ENCODE results near the gene HSD17B3. TPM values are rescaled to one million over a fixed set of nuclear protein-coding genes. Genes with fewer than 3 reads are reported as not detected.
"Not testable (repeated sequence)": the region's sequence is repeated elsewhere in the genome, so short reads cannot be mapped to it uniquely, and the experiment has no call there.

The HSD17B3 gene
- total RNA-seq = not detected in 2 replicates

DNA sequence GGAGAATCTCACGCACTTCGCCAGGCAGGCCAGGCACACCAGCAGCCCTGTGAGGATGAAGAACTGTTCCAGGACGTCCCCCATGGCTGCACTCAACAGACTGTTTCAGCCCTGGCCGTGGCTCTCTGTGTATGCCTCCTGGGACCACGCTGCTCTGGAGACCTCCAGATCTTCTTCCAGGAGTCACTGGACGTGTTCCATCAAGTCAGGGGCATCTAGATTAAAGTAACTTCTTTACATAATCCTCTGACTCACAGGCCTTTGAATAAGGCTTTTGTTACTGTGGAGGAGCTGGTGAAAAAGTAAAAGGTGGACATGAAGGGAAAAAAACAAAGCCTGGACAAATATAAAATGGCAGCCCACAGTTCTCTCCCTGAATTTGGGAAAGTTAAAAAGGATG is at the start of gene HSD17B3:
Gene HSD17B3 (minus strand): TSS at position 156 of the 400 bp plus-strand sequence. CDS start 72 bp downstream, at position 84.
- no peak for DNase-seq (ENCODE audit: low read depth in 2 of 2)

DNA sequence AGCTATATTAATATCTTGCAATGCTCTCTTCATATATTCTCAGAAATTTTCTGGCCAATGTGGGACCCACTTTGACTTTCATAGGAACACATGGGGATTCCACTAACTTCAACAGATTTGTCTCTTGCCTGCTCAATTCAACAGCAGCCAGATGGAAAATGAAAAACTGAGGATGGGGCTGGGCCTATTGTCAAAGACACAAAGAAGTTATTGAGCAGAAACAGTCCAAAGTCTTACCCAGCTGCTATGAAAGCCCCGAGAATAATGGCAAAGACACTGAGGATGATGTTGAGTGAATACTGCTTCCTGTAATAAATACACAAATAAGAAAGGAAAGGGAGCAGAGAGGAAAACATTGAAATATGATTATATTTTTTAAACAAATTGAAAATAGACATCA is 48.9 kb upstream of the HSD17B3 start:
- no peak for DNase-seq (ENCODE audit: low read depth in 2 of 2)

DNA sequence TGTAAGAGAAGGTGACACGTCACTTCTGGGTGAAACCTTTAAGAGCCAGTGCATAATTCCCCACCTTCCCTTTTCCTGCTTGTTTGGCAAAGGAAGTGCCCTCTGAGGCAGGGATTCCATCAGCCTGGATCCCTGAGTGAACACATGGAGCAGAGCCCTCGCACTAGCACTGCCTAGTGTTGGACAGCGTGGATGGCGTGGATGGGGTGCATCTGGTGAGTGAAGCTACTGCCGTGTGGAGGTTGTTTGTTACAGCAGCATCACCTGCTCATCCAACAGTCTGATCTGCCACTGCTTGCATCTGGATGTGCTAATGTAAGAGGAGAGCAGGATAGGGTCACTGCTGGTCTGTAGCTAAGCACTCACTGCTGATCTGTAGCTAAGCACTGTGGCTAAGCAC is 46.3 kb upstream of the HSD17B3 start:
- no peak for DNase-seq (ENCODE audit: low read depth in 2 of 2)

DNA sequence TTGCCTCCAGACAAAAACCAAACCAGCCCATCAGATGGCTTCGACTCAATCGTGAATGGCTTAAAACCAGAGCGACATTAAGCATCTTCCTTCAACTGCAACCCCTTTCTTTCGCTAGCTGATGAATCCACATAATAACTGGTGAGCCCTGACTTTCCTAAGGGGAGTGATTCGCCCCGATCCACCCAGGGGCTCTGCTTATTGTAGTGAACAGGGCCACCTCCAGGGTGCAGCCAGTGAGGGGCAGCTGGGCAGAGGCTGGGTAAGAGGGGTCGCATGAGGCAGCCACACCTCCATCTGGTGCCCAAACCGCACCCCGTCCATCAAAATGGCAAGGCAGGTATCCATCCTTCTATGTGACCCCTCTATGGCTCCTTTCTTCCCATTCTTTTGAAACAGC is 43.6 kb upstream of the HSD17B3 start:
- DNase-seq (ENCODE audit: low read depth in 2 of 2) = no peak

DNA sequence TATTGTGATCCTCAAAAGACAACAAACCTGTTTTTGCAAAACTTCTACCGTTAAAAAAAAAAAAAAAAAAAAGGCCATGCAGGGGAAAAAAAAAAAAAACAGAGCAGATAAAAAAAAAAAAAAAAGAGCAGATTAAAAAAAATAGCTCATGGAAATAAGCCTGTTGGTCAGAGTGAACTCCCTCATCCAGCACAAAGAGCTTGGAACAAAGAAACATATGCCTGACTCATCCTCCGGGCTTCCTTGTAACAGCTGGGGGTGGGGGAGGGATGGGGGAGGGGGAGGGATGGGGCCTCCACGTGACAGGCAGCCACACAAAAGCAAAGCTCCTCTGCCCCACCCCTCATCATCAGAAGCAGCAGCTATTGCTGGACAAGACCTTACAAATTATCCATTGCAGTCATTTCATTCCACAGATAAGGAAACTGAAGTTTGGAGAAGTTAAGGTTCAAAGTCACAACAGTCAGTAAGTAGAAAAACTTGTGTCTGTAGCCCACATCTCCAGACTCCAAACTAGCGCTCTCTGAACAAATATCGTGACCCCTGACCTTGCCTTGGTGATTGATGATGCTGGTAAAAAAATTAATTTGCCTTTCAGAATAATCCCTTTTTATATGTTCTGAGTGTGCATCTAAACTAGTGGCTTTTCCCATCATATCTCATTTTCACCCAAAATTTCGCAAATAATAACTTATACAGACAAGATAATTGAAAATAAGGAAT is 42.6 kb upstream of the HSD17B3 start:
- DNase-seq (ENCODE audit: low read depth in 2 of 2) = peak; percentile 96 to 97

DNA sequence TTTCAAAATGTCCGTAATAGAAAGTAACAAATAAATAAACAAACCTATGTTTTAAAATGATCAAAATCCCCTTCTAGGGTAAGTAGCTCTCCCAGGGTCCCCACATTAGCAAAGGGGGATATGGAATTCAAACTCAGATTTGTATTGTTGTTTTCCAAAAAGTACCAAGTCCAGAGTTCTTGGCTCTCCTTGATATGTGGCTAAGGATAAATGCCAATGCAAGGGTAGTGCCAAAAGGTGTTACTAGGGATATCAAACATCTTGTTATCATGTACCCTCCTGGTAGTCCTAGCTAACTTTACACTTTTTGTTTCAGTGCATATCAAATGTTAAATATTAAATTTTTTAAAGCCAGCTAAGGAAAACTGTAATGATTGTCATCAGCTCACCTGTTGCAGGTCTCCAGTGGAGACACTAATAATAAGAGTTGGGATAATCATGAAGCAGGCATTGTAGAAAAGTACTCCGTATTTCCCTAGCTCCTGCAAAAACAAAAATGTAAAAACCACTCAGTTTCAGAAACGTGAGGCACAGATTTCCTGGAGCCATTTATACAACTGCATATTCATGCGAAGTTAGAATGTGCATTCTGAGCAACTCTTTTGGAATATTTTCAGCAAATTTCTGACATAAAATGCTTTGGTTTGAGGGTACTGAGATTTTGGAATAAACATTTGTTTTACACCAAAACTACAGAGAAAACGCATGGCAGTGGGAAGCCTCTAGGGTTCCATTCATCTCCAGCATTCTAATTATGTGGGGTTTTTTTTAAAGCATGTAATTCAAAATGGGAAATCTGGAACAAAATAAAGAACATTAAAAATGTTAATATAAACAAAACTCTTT is 41.8 kb upstream of the HSD17B3 start:
- no peak for DNase-seq (ENCODE audit: low read depth in 2 of 2)

DNA sequence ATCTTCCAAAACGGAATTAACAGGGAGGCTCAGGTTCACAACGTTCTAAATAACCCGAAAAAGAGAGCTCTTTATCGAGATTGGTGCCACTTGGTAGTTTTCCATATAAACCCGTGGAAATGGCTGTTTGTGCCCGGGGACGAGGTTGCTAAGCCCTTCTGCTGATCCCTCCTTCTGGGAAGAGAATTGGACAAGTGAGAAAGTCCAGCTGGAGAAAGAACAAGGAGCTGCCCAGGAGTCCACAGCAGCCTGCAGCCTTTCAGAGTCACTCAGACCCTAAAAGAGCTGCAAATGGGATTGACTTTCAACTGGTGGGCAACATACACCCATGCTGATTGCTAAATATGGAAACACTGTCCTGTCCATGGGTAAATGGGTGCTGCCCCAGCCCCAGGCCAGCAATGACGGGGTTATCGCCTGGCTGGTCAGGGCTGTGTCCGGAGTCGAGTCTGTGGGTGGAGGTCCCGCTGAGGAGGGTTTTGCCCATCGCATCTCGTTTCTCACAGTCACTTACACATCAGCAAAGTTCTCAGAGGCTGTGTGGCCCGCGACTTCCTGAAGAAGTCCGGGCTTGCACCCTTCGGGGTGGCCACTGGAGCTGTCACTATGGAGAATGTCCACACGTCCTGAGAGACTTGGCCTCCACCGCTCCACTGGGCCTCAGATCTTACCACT is 40.7 kb upstream of the HSD17B3 start:
- no peak for DNase-seq (ENCODE audit: low read depth in 2 of 2)

DNA sequence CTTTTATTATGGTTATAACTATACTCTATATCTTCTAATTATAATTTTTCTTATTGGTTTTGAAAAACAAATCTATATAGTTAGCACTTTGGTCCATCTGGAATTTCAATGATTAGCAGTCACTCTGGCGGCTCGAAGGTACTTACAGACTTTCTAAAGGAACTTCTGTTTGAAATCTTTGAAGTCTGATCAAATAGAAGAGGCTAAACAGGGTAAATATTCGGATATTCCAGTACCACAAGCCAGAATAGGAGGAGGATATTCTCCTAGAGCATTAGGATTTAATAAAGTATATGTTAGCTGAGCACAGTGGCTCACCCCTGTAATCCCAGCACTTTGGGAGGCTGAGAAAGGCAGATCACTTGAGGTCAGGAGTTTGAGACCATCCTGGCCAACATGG is 38.7 kb upstream of the HSD17B3 start:
- DNase-seq (ENCODE audit: low read depth in 2 of 2) = no peak

DNA sequence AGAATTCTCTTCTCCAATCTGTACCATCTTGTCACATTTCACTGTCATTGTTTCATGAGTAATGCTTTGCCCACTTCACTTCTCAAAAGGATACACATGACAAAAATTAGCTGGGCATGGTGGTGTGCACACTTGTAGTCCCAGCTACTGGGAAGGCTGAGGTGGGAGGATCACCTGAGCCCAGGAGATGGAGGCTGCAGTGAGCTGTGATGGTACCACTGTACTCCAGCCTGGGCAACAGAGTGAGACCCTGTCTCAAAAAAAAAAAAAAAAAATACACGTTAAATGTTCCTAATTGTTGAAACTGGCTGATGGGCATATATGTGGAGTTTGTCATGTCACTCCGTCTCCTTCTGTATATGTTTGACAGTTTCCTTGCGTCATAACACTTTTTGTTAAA is 36.3 kb upstream of the HSD17B3 start:
- DNase-seq (ENCODE audit: low read depth in 2 of 2) = no peak

DNA sequence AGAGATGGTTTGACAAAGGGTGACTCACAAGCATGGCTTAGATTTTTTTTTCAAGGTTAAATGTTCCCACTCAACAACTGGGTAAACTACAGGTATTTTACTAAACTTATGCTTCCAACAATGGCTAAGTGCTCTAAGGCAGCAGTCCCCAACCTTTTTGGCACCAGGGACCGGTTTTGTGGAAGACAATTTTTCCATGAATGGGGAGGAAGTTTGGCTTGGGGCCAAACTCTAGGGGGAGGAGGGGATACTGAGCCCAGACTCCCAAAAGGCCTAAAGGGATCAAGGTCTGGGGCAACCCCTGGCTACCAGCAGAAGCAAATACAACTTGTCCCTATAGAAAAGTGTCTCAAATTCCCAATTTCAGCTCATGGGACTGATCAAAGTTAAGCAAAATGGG is 32.0 kb upstream of the HSD17B3 start:
- no peak for DNase-seq (ENCODE audit: low read depth in 2 of 2)

DNA sequence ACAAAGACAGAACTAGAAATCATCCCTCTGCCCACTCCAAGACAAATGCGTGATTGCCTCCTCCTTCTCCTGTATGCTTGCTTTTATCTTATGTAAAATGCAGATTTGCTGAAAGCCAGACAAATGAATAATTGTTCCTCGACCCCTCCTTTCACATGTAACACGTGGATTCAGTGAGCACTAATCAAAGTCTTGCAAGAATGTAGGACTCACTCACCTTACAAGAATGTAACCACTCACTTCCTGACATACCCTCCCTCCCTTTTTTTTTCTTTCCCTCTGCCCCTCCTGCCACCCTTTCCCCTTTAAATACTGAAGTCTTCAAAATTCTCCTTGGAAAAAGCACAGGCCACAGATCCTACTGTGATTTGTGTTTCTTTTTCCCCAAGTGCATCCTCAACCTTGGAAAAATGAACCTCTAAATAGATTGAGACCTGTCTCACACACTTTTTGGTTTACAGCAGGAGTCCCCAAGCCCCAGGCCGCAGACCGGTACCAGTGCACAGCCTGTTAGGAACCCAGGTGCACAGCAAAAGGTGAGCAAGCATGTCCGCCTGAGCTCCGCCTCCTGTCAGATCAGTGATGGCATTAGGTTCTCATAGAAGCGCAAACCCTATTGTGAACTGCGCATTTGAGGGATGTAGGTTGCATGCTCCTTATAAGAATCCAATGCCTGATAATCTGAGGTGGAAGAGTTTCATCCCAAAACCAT is 29.4 kb upstream of the HSD17B3 start:
- peak in 1 of 2 donors; percentile 7 for DNase-seq (ENCODE audit: low read depth in 2 of 2)

DNA sequence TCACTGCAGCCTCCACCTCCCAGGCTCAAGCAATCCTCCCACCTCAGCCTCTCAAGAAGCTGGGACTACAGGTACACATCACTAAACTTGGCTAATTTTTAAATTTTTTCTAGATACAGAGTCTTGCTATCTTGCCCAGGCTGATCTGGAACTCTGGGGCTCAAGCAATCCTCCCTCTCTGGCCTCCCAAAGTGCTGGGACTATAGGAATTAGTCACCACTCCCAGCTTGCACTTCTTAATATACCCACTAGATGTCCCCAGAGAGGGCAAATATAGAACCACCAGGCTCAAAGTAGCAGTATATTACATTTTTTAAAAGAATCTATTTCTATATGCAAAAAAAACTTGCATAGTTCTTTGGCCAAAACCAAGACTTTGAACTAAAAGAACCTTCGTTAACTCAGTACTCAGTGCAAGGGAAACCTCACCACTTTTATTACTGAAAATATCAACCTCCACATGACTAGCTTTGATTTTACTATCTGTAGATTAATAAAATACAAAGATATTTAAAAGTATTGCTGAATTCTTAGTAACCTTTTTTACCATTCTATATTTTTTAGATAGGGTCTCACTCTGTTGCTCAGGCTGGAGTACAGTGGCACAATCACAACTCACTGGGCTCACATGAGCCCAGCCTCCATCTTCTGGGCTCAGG is 25.8 kb upstream of the HSD17B3 start:
- peak; percentile 43 to 63 for DNase-seq (ENCODE audit: low read depth in 2 of 2)

DNA sequence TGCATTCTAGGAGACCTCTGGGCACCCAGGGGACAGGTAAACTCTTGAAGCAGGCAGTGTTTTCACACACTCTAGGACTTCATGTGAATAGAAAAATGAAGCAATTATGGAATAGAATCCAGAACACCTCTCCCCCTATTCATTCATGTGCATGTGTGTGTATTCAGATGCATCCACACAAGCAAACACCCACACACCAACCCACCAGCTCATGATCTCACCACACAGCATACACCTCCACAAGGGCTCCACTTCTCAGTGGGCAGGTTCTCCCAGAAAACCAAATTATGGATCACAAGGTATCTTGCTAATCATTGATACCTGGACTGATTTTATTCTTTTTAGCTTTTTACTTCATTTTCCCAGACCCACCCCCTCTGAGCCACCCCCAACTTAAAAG is 21.2 kb upstream of the HSD17B3 start:
- DNase-seq (ENCODE audit: low read depth in 2 of 2) = no peak

DNA sequence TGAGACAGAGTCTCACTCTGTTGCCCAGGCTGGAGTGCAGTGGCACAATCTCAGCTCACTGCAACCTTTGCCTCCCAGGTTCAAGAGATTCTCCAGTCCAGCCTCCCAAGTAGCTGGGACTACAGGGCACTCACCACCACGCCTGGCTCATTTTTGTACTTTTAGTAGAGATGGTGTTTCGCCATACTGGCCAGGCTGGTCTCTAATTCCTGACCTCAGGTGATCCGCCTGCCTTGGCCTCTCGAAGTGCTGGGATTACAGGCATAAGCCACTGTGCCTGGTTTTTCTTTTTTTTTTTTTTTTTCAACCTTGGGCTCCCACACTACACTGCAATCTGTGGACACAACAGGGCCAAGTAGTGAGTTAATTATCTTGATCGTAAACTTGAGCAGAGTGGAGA is 20.8 kb upstream of the HSD17B3 start:
- DNase-seq (ENCODE audit: low read depth in 2 of 2) = not testable (repeated sequence)

DNA sequence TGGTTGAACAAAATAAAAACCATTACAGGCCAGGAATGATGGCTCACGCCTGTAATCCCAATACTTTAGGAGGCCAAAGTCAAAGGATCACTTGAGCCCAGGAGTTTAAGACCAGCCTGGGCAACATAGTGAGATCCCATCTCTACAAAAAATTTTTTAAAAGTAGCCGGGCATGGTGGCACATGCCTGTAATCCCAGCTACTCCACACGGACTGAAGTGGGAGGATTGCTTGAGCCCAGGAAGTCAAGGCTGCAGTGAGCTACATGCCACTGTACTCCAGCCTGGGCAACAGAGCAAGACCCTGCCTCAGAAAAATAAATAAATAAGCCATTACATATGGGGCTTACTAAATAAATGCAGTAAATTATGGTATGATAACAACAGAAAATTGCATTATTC is 20.2 kb upstream of the HSD17B3 start:
- not testable (repeated sequence) for DNase-seq (ENCODE audit: low read depth in 2 of 2)

DNA sequence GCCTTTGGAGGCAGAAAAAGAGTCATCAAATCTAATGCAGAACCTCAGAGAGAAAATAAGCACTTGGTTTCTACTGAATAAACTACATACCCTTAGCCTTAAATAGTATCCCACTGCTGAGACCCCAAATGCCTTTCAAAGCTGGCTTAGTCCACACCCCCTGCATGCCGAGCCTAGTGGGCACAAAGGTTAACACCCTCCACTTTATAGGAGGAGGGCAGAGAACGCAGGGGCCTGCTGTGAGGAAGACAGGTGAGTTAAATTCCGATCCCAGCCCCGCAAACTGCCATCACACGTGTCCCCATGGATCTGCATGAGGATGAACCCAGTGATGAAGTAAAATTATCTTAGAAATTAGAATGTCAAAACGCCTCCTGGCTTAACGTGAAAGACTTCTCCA is 19.5 kb upstream of the HSD17B3 start:
- no peak for DNase-seq (ENCODE audit: low read depth in 2 of 2)

DNA sequence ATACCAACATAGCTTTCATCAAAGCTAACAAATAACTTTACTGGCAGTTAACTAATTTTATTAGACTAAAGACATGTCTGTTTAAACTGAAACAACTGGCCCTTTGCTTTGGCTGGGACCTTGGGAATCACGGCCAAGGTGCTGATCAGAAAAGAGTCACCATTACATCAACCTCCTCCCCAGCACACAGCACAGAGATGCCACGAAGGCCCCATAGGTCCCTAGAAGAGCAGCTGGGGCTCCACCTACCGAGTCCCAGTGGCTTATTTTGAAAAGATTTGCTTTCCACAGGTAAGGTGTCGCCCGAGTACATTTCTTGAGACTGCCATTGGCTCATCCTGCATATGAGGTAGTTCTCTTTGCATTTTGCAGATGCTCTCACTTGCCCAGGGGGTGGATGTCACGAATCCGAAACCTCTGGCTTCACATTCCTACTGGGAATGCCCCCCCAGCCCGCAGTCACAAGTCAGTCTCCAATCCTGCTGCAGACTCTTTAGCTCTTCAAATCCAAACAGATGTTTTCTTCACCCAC is 18.8 kb upstream of the HSD17B3 start:
- no peak for DNase-seq (ENCODE audit: low read depth in 2 of 2)

DNA sequence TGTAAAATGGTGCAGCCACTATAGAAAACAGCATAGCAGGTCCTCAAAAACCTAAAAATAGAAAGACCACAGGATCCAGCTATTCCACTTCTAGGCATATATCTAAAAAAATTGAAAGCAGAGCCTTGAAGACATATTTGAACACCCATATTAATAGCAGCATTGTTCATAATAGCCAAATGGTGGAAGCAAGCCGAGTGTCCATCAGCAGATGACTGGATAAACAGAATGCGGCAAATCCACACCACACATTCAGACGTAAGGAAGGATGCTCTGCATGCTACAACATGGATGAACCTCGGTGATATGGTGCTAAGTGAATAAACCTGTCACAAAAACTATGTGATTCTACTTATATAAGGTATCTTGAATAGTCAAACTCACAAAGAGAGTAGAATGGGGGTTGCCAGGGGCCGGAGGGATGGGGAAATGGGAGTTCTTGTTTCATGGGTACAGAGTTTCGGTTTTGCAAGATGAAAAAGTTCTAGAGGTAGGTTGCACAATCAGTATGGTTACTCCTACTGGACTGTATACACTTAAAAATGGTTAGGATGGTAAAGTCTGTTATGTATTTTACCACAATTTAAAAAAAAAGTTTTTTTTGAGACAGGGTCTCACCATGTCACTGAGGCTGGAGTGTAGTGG is 17.1 kb upstream of the HSD17B3 start:
- DNase-seq (ENCODE audit: low read depth in 2 of 2) = no peak

DNA sequence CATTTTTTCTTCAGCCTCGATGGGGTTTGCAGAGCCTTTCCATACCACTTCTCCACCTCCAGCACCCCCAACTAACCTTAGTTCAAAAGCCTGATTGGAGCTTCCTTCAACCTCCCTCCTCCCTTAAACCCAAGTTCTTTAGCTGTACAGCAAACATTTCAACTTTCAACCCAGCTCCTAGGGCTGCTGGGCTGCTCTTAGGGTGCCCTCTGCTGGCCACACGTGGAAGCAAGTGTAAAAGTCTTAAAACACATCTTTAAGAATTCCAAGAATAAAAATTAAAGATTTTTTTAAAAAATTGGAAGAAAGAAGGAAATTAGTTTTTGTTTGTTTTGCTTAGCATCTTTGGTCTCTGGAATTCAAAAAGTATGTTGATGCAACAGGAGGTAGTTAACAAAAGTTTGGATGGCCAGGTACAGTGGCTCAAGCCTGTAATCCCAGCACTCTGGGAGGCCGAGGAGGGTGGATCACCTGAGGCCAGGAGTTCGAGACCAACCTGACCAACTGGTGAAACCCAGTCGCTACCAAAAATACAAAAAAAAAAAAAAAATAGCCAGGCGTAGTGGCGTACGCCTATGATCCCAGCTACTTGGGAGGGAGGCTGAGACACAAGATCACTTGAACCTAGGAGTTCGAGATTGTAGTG is 15.5 kb upstream of the HSD17B3 start:
- DNase-seq (ENCODE audit: low read depth in 2 of 2) = peak; percentile 17 to 69

DNA sequence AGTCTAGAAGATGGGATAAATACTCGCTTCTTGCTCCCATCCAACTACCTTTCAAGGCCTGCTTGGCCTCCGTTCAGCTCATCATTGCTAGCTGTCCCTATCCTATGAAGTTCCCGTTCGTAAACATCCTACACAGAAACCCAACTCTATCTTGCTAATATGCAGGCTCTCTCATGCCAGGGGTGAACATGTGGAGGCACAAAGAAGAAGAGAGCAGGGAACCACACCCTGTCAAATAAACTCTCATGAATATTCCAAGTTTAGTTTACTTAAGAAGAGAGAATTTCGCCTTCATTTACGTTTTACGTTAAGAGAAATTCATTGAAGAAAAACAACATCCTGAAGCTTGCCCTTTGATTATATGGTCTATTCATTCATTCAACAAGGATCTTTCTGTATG is 7.9 kb upstream of the HSD17B3 start:
- DNase-seq (ENCODE audit: low read depth in 2 of 2) = no peak

Measured in dermis microvascular lymphatic vessel endothelial cell (primary cell).